ENCODE measurements around the gene MEI1. TPM values are rescaled to one million over a fixed set of nuclear protein-coding genes. Genes with fewer than 3 reads are reported as not detected.
A peak's percentile ranks its signal among the peaks of the same experiment; 100 is the strongest.
"Not testable (repeated sequence)": the region's sequence is repeated elsewhere in the genome, so short reads cannot be mapped to it uniquely, and the experiment has no call there.

MEI1 gene
- total RNA-seq, 1 experiment from 2014 or later = 0.08 TPM

GRCh38 chr22:41831383-41831782 lies 132.1 kb downstream of the MEI1 start:
- peaks cover 13% of the 10 kb centered on the region for H3K4me1 ChIP-seq (replicated peaks)
- no peak for DNase-seq (ENCODE audit: low read depth in 1 of 2, low spot score in 2 of 2)
- H3K4me3 ChIP-seq = no peak overlapping the region
- H3K36me3 ChIP-seq = peaks cover 16% of the 10 kb centered on the region
- H3K27ac ChIP-seq = no peak overlapping the region
- no peaks in the 10 kb centered on the region for H3K27me3 ChIP-seq (replicated peaks)
- H3K9me3 ChIP-seq (replicated peaks) = no peaks in the 10 kb centered on the region

GRCh38 chr22:41831828-41832552 lies 132.7 kb downstream of the MEI1 start:
- Histone ChIP-seq H3K4me1 (replicated peaks) (peaks cover 13% of the 10 kb centered on the region), H3K27ac (peak overlapping the region; percentile 46), H3K9me3 (replicated peaks) (no peaks in the 10 kb centered on the region), H3K27me3 (replicated peaks) (no peaks in the 10 kb centered on the region), H3K36me3 (peaks cover 20% of the 10 kb centered on the region), H3K4me3 (peak overlapping the region; percentile 67)
- DNase-seq (ENCODE audit: low read depth in 1 of 2, low spot score in 2 of 2) = no peak

GRCh38 chr22:41832553-41833368 lies 133.5 kb downstream of the MEI1 start, which contains the start of gene SREBF2:
Gene SREBF2 (plus strand): TSS chr22:41833105. CDS start chr22:41833271, 166 bp downstream.
- H3K36me3 ChIP-seq = peaks cover 20% of the 10 kb centered on the region
- H3K9me3 ChIP-seq (replicated peaks) = no peaks in the 10 kb centered on the region
- H3K4me1 ChIP-seq (replicated peaks) = peaks cover 13% of the 10 kb centered on the region
- DNase-seq (ENCODE audit: low read depth in 1 of 2, low spot score in 2 of 2) = peak; percentile 98 to 99
- no peaks in the 10 kb centered on the region for H3K27me3 ChIP-seq (replicated peaks)
- peak within 1 kb of the TSS; percentile 67 for H3K4me3 ChIP-seq
- H3K27ac ChIP-seq = peak within 1 kb of the TSS; percentile 58

DNA sequence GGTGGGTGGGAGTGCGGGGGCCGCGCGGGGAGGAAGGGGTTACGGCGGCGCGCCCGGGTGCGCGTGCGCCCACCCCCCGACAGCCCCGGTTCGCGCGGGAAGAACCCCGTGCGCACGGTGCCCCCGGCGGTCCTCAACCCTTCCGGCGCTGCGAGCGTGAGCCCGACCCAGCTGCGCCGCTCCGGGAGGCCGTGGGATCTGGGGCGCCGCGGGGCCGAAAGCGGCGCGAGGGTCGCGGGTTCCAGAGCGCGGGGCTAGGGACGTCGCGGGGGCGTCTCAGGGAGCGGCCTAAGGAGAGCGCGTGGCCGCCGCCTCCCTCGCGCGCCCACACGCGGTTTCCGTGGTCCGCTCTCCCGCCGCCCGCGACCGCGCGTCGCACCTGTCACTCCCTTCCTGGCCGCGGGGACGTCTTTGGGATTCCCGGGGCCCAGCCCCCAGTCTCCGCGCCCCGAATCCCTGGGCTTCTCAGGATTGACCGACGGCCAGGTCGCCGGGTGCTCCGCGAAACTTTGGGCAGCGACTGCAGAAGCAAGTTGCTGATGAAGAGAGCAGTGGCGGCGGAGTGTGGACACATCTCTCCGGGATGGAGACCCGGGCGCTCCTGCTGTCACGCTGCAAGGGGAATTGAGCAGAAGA lies 134.2 kb downstream of the MEI1 start:
- Histone ChIP-seq H3K9me3 (replicated peaks) (no peaks in the 10 kb centered on the region), H3K27me3 (replicated peaks) (no peaks in the 10 kb centered on the region), H3K4me3 (peak overlapping the region; percentile 67), H3K27ac (peak overlapping the region; percentile 58), H3K4me1 (replicated peaks) (peaks cover 13% of the 10 kb centered on the region), H3K36me3 (peaks cover 20% of the 10 kb centered on the region)
- peak in 1 of 2 experiments; percentile 52 for DNase-seq (ENCODE audit: low read depth in 1 of 2, low spot score in 2 of 2)

GRCh38 chr22:41834005-41834944 lies 135.0 kb downstream of the MEI1 start:
- Histone ChIP-seq H3K27me3 (replicated peaks) (no peaks in the 10 kb centered on the region), H3K27ac (no peak overlapping the region), H3K9me3 (replicated peaks) (no peaks in the 10 kb centered on the region), H3K4me1 (replicated peaks) (peaks cover 13% of the 10 kb centered on the region), H3K36me3 (peaks cover 20% of the 10 kb centered on the region), H3K4me3 (peak overlapping the region; percentile 67)
- DNase-seq (ENCODE audit: low read depth in 1 of 2, low spot score in 2 of 2) = no peak

DNA sequence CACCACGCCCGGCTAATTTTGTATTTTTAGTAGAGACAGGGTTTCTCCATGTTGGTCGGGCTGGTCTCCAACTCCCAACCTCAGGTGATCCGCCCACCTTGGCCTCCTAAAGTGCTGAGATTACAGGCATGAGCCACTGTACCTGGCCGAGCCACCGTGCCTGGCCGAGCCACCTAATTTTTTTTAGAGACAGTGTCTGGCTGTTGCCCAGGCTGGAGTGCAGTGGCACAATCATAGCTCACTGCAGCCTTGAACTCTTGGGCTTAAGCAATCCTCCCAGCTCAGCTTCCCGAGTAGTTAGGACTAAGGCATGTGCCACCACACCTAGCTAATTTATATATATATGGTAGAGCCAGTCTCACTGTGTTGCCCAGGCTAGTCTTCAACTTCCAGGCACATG lies 136.2 kb downstream of the MEI1 start:
- peaks cover 13% of the 10 kb centered on the region for H3K4me1 ChIP-seq (replicated peaks)
- H3K27me3 ChIP-seq (replicated peaks); DNase-seq (ENCODE audit: low read depth in 1 of 2, low spot score in 2 of 2); H3K27ac ChIP-seq; H3K4me3 ChIP-seq; H3K9me3 ChIP-seq (replicated peaks): not testable (repeated sequence)
- peaks cover 20% of the 10 kb centered on the region for H3K36me3 ChIP-seq

DNA sequence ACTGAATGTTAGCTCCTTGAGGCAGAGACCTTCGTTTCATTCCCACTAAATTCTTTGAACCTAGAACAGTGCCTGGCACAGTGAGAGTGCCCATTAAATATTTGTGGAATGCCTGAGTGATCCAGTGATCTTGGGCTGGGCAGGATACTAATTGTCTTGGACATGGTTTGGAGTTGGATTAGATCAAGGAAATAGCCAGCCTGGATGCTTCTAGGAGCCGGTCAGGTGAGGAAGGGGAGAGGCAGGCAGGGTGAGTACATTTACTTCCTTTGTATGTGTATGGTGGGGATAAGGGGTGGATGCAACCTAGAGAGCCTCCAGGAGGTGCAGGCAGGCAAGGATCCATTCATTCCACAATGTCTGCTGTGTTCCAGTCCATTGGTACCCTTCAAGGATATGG lies 137.2 kb downstream of the MEI1 start:
- DNase-seq (ENCODE audit: low read depth in 1 of 2, low spot score in 2 of 2) = no peak
- peaks cover 20% of the 10 kb centered on the region for H3K36me3 ChIP-seq
- no peak overlapping the region for H3K4me3 ChIP-seq
- no peak overlapping the region for H3K27ac ChIP-seq
- peaks cover 13% of the 10 kb centered on the region for H3K4me1 ChIP-seq (replicated peaks)
- H3K27me3 ChIP-seq (replicated peaks) = no peaks in the 10 kb centered on the region
- H3K9me3 ChIP-seq (replicated peaks) = no peaks in the 10 kb centered on the region

- Histone ChIP-seq H3K36me3 (peaks cover 22% of the 10 kb centered on the region), H3K4me3 (no peak overlapping the region), H3K4me1 (replicated peaks) (no peaks in the 10 kb centered on the region), H3K27me3 (replicated peaks) (no peaks in the 10 kb centered on the region), H3K27ac (no peak overlapping the region), H3K9me3 (replicated peaks) (no peaks in the 10 kb centered on the region)
- DNase-seq (ENCODE audit: low read depth in 1 of 2, low spot score in 2 of 2) = no peak
Measured at GRCh38 chr22:41838842-41839618, 139.7 kb downstream of the MEI1 start.

- Histone ChIP-seq H3K27ac (no peak overlapping the region), H3K27me3 (replicated peaks) (no peaks in the 10 kb centered on the region), H3K4me1 (replicated peaks) (no peaks in the 10 kb centered on the region), H3K4me3 (no peak overlapping the region), H3K9me3 (replicated peaks) (no peaks in the 10 kb centered on the region), H3K36me3 (peaks cover 15% of the 10 kb centered on the region)
- DNase-seq (ENCODE audit: low read depth in 1 of 2, low spot score in 2 of 2) = no peak
Measured at GRCh38 chr22:41840216-41840615, 140.9 kb downstream of the MEI1 start.

- DNase-seq (ENCODE audit: low read depth in 1 of 2, low spot score in 2 of 2) = no peak
- no peaks in the 10 kb centered on the region for H3K9me3 ChIP-seq (replicated peaks)
- H3K27ac ChIP-seq = no peak overlapping the region
- H3K4me1 ChIP-seq (replicated peaks) = no peaks in the 10 kb centered on the region
- H3K4me3 ChIP-seq = no peak overlapping the region
- H3K36me3 ChIP-seq = peaks cover 9% of the 10 kb centered on the region
- H3K27me3 ChIP-seq (replicated peaks) = no peaks in the 10 kb centered on the region
Measured at GRCh38 chr22:41841085-41841712, 141.9 kb downstream of the MEI1 start.

GRCh38 chr22:41842996-41843970 lies 144.0 kb downstream of the MEI1 start:
- Histone ChIP-seq H3K4me3 (no peak overlapping the region), H3K9me3 (replicated peaks) (no peaks in the 10 kb centered on the region), H3K27ac (no peak overlapping the region), H3K27me3 (replicated peaks) (no peaks in the 10 kb centered on the region), H3K4me1 (replicated peaks) (no peaks in the 10 kb centered on the region), H3K36me3 (peaks cover 4% of the 10 kb centered on the region; the same call in 1 of the 2 replicates)
- no peak for DNase-seq (ENCODE audit: low read depth in 1 of 2, low spot score in 2 of 2)
